OCI-M2 (cell line): Measurements from ENCODE around the gene LENG1.
"Not testable (repeated sequence)": the region's sequence is repeated elsewhere in the genome, so short reads cannot be mapped to it uniquely, and the experiment has no call there.

Experiments
- DNase-seq: peaks from one replicate; lab custom pipeline; 2025; ENCODE audit not compliant: unreplicated experiment; lab: John Stamatoyannopoulos, UW

The LENG1 gene

GRCh38 chr19:54159352-54160181, at the start of gene LENG1:
Gene LENG1 (minus strand): TSS chr19:54159721. CDS start chr19:54159695, 26 bp downstream.
- peak; percentile 98 for DNase-seq

- DNase-seq = no peak
These were observed 49.2 kb upstream of the LENG1 start for GRCh38 chr19:54208784-54209057.

GRCh38 chr19:54207983-54208783, 48.7 kb upstream of the LENG1 start:
- DNase-seq = peak; percentile 94

GRCh38 chr19:54207676-54207982, 48.1 kb upstream of the LENG1 start:
- no peak for DNase-seq

- not testable (repeated sequence) for DNase-seq
These were observed 47.7 kb upstream of the LENG1 start for GRCh38 chr19:54207193-54207592.

- DNase-seq = no peak
These were observed 47.3 kb upstream of the LENG1 start for GRCh38 chr19:54206831-54207177.

GRCh38 chr19:54206030-54206830, 46.7 kb upstream of the LENG1 start:
- no peak for DNase-seq

GRCh38 chr19:54204767-54205468, 45.4 kb upstream of the LENG1 start:
- DNase-seq = no peak

GRCh38 chr19:54203151-54203611, 43.7 kb upstream of the LENG1 start:
- no peak for DNase-seq

- no peak for DNase-seq
These were observed 42.5 kb upstream of the LENG1 start for GRCh38 chr19:54201980-54202379.

- DNase-seq = no peak
These were observed 41.7 kb upstream of the LENG1 start for GRCh38 chr19:54201172-54201701.

- DNase-seq = no peak
These were observed 39.9 kb upstream of the LENG1 start for GRCh38 chr19:54199401-54199800.

- no peak for DNase-seq
These were observed 37.6 kb upstream of the LENG1 start for GRCh38 chr19:54197121-54197520.

GRCh38 chr19:54196536-54196935, 37.0 kb upstream of the LENG1 start:
- no peak for DNase-seq

- not testable (repeated sequence) for DNase-seq
These were observed 34.9 kb upstream of the LENG1 start for GRCh38 chr19:54194463-54194862.

GRCh38 chr19:54193011-54193410, 33.5 kb upstream of the LENG1 start:
- DNase-seq = no peak

GRCh38 chr19:54191811-54192453, 32.4 kb upstream of the LENG1 start:
- no peak for DNase-seq

- DNase-seq = peak; percentile 81
These were observed 31.7 kb upstream of the LENG1 start, which contains the start of gene TSEN34 for GRCh38 chr19:54191011-54191810. Gene TSEN34 (plus strand): TSS chr19:54191308. CDS start chr19:54191365, 57 bp downstream.

- peak; percentile 89 for DNase-seq
These were observed 31.0 kb upstream of the LENG1 start for GRCh38 chr19:54190503-54191010.
